Urothelium cell line (cell line): ENCODE measurements around the gene MRPL40.

Experiments
- DNase-seq: peaks from one replicate; pipeline ENCODE4 v3.0.0; 2011; ENCODE audit warnings: low spot score, mixed read lengths
- FAIRE-seq: peaks from 2 replicates; lab custom pipeline; 2011; peaks lifted over from hg19 to GRCh38; lab: Jason Lieb, UNC

The MRPL40 gene

GRCh38 chr22:19456541-19456940 lies 24.2 kb downstream of the MRPL40 start:
- no peak for DNase-seq
- no peak for FAIRE-seq

GRCh38 chr22:19457828-19458428 lies 25.6 kb downstream of the MRPL40 start:
- FAIRE-seq (peak; percentile 70), DNase-seq (no peak)

- no peak for DNase-seq
- no peak for FAIRE-seq
These were observed 27.7 kb downstream of the MRPL40 start for GRCh38 chr22:19460036-19460435.

- DNase-seq (no peak), FAIRE-seq (no peak)
These were observed 29.2 kb downstream of the MRPL40 start for GRCh38 chr22:19461506-19461905.

DNA sequence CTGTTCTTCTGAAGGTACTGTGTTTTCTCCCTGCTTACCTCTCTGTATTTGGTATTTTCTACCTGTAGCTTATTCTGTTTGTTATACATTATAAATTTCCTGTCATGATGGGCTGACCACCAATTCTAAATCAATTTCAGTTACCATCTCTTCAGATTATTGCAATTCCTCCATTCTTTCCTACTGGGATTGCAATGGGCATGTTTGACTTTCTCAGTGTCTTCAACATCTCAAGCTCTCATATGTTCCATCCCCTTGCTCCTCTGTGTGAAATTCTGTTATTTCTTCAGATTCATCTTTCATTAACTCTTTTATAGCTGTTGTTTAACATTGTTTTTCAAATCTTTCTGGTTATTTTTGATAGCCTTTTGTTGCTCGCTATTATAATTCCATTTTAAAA lies 30.7 kb downstream of the MRPL40 start:
- FAIRE-seq = no peak
- DNase-seq = no peak

DNA sequence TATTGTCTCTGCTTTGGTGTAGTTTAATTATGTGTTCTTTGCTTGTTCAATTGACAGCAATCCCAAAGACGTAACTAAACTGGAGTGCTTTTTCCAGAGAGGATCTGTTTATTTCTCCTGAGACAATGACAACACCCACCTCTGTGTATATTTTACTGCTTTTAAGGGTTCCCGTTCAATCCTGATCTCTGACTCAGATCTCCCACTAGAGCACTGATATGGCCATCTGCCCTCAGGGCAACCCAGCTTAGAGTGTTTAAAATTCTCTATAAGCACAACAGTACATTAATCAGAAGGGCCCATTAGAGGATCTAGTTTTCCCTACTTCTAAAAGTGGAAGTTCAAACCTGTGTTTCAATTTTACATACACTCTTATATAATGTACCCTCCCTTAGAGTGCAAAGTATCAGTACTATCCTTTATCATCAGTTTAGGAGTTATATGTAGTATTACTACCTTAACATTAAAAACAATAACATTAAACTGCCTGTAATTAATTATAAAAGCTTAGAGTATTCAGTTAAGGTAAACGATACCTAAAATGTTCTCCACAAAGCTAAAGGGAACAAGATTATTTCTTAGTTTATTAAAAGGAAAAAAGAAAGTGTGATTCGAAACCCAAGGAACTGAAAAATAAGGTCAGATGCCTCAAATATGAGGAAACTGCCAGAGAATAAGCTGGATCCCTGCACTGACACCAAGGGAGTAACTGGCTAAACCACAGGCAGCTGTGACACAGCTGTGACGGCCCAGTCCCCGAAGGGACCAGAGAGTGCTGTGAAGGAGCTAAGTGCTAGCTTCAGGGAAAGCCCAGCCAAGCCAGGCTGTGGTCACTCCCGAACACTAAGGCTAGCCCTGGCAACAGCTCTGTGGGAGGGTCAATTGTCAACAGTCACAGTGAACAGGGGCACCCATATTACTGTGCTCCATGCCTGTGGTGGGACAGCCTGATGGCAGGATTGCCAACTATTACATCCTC lies 31.4 kb downstream of the MRPL40 start:
- FAIRE-seq (no peak), DNase-seq (no peak)

DNA sequence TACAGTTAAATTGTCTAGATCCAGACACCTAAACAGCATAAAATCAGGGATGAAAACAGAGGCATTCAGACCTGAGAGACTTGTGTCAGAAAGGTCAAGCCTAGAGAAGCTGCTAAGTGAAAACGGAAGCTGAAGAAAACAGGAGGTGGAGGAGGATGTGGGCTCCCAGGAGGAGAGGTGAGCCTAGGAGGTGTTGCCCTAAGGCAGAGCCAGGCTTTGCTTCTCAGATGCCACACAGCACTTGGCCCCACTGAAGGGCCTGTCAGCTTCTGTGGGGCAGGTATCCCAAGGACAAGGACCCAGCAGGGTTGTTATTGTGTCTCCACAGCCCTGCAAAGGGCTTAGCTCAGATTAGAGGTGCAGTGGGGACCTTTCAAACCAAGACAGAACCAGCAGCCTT lies 32.2 kb downstream of the MRPL40 start:
- no peak for FAIRE-seq

GRCh38 chr22:19464975-19465374 lies 32.6 kb downstream of the MRPL40 start:
- no peak for FAIRE-seq
- DNase-seq = no peak

More for the DNA sequence above, 32.2 kb downstream of the MRPL40 start:
- DNase-seq = no peak

DNA sequence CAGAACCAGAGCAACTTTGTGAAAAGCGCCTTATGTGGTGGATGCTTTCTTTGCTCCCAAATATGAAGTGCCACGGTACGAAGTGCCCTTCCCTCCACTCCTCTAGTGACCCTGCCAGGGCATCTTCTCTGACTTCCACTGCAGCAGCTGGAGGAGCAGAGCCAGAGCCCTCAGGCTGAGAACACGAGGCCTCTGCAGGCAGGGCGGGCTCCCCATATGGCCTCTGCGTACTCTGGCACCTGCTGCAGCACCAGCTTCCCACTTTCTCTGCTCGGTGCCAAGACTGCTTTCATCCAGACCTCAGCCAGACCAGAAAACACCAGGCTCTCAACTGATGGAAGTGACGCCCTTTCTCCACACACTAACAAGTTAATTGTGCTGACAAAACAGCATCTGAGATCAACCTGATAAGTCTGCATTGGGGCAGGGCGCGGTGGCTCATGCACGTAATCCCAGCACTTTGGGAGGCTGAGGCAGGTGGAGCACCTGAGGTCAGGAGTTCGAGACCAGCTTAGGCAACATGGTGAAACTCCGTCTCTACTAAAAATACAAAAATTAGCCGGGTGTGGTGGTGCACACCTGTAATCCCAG lies 33.9 kb downstream of the MRPL40 start:
- FAIRE-seq = no peak
- DNase-seq = no peak

- no peak for FAIRE-seq
These were observed 34.8 kb downstream of the MRPL40 start for GRCh38 chr22:19466848-19467752.

GRCh38 chr22:19467912-19468311 lies 35.6 kb downstream of the MRPL40 start:
- peak; percentile 9 for FAIRE-seq
- DNase-seq = no peak

More at GRCh38 chr22:19466848-19467752, 34.8 kb downstream of the MRPL40 start:
- no peak for DNase-seq

DNA sequence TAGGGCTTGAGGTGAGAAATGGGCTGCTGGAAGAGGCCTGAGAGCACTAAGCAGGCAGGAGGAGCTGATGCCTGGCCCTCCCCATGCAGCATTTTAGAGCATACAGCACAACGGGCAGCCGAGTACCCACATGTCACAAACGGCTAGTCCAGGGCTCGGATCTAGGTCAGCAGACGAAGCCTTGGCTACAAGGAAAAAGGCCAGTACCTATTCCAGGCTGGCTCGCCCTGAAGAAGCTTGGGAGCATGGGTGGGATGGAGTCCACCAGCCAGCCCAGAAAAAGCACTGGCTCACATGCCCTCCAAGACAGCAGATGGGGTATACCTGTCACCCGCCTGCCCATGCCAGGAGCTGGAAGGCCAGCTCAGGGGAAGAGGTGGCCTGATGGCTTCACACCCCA lies 37.1 kb downstream of the MRPL40 start:
- DNase-seq (no peak), FAIRE-seq (no peak)

GRCh38 chr22:19470010-19470409 lies 37.7 kb downstream of the MRPL40 start:
- DNase-seq = no peak
- FAIRE-seq = no peak

DNA sequence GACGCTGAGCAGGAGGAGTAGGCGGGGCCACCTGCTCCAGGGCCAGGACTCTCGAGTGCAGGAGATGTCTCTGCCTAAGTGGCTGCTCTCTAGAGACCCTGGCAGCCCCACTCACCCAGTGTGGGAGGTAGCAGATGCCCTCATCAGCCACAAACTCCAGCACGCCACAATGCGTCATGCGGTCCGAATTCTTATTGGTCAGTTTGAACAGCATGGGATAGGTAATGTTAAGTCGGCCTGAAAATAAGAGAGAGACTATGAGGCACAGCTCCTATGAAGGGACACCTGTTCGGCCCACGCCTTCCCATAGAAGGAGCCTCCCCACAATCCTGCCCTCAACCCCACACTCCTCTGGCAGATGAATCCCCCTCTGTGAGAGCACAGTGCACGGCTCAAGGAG lies 39.2 kb downstream of the MRPL40 start:
- FAIRE-seq (no peak), DNase-seq (no peak)

DNA sequence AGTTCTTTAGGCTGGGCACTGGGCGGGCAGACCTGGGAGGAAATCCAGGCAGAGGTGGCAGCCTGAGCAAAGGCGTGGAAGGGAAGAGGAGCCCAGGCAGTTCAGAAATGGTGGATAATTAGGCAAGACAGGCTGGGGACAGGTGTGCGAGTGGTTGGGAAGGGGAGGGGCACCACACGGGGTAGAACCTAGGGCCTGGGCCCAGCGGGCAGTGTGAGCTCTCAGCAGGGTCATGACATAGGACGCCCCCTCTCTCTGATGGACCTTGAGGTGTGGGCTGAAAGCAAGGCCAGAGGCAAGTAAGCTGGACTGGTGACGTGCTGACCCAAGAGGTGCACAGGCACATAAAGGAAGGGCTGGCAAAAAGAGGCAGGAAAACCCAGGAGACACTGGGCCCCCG lies 39.9 kb downstream of the MRPL40 start:
- FAIRE-seq = no peak
- no peak for DNase-seq

- no peak for DNase-seq
- FAIRE-seq = no peak
These were observed 41.2 kb downstream of the MRPL40 start for GRCh38 chr22:19473578-19473977.

GRCh38 chr22:19476023-19476422 lies 43.7 kb downstream of the MRPL40 start:
- no peak for FAIRE-seq
- no peak for DNase-seq

- DNase-seq (no peak), FAIRE-seq (no peak)
These were observed 45.1 kb downstream of the MRPL40 start for GRCh38 chr22:19477321-19478044.

- no peak for DNase-seq
These were observed 45.9 kb downstream of the MRPL40 start for GRCh38 chr22:19478045-19478900.

More at GRCh38 chr22:19478045-19478900, 45.9 kb downstream of the MRPL40 start:
- no peak for FAIRE-seq
